Midbrain (tissue), 1 donor: ENCODE results near the gene SLN.

Experiments used
- DNase-seq: peaks from one replicate; lab custom pipeline; 2025; lab: John Stamatoyannopoulos, UW

SLN gene

DNA sequence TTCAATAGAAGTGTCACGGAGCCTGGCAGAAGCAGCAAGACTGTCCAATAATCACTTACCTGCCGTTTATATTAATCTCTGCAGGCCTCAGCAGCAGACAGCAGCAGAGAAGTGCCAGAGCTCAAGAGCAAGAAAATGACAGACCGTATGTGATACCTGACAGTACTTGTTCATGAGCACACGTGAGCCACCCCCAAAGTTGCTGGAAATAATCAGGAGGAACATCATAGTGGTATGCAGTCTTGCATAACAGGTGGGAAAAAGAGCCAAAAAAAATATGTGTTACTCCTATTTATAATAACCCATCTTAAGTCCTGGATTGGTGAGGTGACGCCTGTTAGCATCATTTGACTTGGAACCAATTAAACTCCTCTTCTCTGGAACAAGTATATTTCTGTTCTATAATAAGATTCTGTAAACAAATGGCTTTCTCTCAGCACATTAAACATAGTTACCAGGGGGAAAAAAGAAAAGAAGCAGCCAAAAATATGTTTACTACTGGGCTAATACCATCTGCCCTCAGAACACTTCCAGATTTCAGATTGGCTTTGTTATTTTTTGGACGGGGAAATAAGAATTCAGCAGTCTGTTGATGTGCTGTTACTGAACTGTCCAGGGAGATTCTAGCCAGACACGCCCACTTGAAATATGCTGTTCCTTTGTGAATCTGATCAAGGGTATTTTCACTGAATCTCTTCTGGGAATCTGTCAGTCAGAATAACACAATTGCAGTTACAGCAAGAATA, 7.9 kb upstream of the SLN start:
- no peak for DNase-seq

DNA sequence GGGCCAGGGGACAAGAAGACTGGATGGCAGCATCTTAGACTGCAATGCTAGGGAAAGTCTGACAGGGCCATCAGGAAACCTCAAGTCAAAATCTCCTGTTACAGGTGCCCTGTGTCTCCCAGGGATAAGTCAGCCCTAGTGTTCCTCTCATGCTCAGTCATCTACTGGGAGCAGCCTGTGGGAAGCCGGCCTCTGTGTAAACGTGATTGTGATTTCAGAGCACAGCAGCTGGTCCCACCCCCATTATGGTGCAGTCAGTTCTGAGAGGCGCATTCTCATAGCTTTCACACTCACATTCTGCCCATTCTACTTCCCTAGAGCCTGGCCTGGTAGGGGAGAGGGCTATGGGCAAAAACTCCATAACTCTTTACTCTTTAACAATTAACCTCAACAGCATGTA, 7.2 kb upstream of the SLN start:
- no peak for DNase-seq

DNA sequence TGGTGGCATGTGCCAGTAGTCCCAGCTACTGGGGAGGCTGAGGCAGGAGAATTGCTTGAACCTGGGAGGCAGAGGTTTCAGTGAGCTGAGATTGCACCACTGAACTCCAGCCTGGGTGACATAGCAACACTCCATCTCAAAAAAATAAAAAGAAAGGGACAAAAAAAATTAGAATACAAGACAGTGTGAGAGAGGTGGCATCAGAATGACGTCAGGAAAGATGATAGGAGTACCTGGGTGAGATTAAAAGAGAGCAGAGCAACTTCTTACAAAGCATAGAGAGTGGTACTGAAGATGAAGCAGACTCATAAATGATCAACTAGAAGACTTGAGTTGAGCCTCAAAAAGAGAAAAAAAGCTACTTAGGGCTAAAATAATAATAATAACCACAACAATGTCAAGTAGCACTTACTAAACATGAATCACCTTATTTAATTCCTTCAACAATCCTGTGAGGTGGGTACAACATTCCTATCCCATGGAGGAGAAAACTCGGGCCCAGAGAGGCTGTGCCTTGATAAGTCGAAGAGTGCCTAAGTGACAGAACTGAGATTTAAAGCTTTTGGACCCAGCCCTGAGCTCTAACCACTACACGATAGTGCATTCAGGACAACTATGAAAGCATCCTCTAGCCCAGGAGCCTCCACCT, 5.2 kb upstream of the SLN start:
- DNase-seq: no peak

DNA sequence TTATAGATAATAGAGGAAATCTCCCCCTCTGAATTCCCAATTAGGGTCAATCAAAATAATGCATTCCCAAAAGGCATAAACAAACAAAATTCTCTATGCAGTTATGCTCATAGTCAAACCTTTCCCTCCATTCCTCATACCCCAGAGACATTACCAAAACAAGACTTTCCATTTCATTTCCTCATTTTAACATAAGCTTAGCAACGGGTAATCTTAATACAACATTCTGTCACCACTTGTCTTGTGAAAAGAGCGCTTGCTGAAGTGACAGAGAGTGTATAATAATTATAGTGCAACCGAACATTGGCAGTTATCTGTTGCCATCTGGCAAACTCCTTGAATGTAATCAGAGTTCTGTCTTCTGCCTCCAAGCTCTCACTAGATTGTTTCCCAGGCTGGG, 1.2 kb upstream of the SLN start:
- no peak for DNase-seq

DNA sequence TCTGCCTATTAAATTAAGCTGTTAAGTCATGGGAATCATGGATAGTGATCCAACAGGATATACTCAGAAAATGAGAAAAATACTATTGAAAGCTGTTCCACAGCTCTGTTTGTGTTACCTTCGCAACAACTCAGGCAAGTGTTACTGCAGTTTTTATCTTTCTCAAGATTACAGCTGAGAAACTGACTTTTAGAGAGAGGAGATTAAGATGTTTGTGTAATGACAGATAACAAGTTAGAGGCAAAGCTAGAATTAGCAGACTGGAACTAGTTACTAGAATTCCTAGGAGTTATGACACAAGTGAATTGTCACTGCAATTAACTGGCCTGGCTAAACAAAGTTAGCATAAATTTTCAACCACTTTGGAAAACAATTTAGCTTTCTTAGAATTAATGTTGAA, 1.6 kb downstream of the SLN start:
- no peak for DNase-seq

DNA sequence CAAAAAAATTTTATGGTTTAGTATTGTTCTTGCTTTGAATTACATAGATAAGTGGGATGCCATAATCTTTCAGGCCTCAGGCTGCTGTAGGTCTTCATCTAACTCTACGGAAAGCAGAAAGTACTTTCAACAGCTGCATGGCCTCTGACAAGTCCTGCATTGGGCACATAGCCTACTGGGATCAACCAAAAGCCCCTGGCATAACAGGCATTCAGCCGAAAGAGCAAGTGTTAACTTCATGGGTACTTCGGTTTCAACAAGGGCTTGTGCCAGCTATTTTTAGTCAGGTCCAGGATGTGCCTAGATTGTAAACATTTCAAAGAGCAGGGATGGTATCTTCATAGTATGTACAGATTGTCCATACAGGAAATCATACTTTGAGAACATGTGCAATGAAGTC, 3.1 kb downstream of the SLN start:
- DNase-seq: no peak

DNA sequence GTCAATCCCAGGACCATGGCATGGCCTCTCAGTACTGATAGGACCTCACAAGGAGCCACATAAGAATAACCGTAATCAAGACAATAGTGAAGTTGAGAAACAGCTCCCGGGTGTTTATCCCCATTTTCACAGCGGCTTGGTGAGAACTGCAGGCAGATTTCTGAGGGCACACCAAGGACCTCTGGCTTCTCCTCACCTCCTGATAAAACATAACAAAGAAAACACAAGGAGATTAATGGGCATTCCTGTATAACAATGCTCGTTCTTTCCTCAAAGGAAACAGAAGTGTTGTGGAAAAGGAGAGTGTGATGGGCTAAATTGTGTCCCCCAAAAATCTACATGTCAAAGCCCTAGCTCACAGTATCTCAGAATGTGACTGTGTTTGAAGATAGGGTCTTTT, 4.0 kb downstream of the SLN start:
- no peak for DNase-seq

DNA sequence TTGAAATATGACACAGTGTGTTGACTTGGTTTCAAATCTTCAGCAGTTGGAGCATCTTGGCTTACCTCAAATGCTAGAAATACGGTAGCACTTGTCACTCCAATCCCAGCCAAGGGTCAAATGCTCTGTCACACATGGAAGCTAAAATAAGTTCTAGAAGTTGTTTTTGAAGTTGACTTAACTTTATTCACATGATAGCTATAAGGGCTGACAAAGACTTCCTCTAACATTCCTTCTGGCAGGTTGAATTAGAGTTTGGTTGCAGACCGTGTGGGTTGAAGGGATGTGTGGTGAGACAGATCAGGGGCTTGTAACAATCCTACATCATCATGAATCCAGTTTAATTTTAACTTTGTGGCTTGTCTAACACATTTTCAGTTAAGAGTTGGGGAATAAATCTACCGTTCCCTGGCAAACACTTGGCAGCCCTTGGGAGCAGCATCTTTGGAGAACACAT, 4.6 kb downstream of the SLN start:
- DNase-seq: no peak

DNA sequence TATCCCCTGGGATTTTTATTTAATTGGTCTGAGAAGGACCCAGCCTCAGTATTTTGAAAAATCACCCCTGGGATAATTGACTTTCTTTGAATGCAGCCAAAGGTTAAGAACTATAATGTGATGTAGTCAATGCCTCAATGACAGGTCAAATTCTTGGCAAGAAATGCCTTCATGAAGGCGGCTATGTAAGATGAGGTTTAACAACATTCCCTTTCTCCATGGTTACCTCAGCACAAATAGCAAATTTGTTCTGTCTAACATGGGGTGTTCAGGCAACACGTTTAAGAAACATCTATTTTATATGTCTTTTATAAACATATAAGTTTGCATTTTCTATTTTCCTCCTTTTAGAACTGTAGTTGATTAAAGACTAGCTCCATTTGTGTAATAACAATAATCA, 5.3 kb downstream of the SLN start:
- DNase-seq: no peak

DNA sequence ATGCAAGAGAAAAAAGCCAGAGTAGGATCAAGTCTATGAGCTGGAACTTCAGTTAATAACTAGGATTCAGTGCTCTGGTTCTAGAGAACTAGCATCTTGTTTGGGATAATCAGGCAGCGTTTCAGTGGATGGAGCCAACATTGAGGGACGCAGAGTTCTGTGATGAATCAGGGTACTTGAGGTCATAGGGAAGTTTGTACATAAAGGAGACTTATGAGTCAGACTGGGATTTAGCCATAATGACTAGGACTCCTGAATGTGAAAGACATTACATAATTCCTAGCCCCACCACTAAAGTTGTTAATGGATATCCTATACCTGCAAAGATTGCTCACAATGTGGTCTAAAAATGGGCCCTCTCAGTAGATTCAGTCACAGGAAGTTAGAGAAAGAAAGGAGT, 6.8 kb downstream of the SLN start:
- DNase-seq: no peak

DNA sequence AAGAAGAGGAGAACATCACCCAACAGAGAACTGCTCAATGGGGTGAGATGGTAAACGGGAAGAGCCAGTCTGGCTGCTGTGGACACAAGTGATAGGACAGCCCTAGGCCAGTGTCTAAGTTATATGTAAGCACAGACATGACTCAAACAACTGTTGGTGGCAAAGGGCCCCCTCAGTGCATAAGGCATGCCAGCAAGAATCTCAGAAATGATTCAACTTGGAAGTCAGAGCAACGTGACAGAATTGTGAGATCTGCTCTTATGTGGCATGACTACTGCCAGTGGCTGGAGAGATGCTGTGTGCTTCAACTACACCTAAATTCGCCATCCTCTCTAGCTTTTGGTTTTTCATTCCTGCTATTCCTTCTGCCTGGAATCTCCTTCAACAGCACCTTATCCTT, 7.4 kb downstream of the SLN start:
- no peak for DNase-seq

DNA sequence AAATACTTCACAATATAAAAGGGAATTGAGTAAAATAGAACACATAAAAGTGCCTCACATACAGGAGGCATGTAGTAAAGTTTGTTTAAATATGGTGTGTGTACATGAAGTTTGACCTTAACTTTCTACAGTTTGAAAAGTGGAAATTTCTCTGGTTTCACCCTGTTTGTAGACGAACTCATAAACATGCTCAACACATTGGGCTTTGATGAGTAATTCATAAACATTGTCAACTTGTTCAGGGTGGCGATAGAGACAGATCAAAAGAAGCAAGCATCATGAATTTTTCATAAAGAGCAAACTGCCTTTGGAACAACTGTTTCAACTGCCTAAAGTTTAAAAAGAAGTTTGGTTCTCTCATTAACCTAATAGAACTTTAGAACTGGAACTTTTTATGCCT, 9.1 kb downstream of the SLN start:
- no peak for DNase-seq

DNA sequence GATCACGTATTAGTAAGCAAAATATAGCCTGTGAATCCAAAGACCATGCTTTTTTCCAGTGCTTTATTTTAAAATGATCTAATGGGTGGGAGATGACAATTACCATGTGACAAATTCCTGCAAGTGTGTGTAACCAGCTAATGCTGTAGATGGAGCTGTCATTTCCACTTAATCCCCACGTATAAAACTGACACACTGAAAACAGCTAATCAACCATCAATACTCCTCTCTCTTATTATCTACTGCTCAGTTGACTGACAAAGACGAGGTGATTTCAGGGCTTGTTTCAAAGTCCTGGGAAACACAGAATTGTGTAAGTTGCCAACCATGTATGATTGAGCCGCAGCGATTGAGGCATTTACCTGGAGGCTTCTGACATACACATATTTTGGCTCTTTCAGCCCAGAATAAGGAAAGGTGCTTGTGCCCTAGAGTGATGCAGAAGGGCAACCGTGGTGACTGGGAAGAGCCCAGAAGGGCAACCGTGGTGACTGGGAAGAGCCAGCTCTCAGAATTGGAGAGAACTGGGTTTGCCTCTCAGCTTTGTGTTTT, 9.7 kb downstream of the SLN start:
- DNase-seq: no peak

DNA sequence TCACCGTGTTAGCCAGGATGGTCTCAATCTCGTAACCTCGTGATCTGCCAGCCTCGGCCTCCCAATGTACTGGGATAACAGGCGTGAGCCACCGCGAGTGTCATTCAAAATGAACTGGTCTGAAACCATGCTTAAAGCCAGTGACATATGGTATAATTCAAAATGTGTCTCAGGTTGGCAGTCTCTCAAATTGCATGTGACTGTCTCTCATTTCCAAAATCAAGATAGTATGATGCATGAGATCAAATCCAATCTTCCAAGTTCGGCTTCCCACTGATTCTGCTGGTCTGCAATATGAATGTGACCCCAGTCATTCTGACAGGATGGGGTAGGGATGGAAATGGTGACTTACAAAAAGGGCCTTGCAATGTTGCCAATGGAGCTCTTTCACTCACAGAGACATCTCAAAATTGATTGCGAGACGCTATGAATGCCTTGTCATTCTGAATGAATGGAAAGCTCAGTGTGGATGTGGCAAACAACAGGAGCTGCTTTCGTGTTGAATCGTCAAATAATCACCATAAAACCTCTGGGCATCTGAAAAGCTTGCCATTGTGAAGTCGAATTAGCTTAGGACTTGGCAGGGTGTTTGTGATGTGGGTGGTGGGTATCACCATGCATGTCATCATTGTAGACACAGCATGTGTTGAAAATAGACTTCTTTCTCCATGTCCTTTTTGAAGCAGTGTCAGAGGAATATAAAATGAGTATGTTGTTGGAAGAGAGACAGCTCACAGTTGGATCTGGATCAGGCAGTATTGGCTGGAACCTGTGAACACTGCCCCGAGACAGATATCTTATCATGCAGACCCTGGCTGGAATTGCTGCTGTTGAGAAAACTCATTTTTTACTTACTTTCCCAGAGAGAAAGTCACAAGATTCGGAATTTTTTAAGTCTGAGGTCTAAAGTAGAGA, 12.2 kb downstream of the SLN start:
- no peak for DNase-seq

DNA sequence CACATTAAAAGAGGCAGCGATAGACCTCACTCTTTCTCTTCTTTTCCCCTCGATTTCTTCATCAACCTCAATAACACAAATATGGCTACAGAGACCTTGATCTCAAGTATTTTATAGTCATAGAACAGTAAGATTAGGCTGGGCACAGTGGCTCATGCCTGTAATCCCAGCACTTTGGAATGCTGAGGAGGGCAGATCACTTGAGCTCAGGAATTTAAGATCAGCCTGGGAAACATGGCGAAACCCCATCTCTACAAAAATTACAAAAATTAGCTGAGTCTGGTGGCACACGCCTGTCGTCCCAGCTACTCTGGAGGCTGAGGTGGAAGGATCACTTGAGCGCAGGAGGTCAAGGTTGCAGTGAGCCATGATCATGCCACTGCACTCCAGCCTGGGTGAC, 14.6 kb downstream of the SLN start:
- no peak for DNase-seq

DNA sequence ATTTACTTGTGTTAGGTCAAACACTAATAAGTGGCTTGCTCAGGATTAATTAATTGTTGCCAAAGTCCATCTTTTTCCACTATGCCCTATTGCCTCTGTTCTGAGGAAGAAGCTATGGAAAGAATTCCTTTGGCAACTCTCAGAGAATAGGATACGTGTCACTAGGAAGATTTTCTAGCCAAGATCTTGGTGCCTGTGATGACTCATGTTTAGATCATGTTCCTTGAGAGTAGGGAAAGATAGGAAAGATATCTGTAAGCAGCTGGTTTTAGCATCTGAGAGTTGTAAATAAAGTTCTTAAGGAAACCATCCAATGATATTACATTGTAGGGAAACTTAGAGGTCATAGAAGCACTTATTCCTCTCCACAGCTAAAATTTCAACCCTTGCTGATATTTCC, 15.7 kb downstream of the SLN start:
- DNase-seq: no peak

DNA sequence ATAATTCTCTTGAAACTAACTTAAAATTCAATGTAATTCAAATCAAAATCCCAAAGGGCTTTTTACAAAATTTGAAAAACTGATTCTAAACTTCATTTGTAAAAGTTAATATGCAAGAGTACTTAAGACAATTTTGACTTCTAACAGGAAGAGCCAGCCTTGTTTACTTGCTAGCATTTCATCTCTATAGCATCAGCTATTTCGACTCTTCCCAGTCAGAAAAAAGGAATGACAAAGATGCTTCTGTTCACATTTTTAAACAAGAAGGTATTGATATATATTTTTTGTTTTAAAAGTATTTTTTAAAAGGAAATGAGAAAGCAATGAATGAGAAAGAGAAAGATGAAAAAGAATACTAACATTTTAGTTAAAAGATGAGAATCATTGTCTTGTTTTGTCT, 16.4 kb downstream of the SLN start:
- no peak for DNase-seq

DNA sequence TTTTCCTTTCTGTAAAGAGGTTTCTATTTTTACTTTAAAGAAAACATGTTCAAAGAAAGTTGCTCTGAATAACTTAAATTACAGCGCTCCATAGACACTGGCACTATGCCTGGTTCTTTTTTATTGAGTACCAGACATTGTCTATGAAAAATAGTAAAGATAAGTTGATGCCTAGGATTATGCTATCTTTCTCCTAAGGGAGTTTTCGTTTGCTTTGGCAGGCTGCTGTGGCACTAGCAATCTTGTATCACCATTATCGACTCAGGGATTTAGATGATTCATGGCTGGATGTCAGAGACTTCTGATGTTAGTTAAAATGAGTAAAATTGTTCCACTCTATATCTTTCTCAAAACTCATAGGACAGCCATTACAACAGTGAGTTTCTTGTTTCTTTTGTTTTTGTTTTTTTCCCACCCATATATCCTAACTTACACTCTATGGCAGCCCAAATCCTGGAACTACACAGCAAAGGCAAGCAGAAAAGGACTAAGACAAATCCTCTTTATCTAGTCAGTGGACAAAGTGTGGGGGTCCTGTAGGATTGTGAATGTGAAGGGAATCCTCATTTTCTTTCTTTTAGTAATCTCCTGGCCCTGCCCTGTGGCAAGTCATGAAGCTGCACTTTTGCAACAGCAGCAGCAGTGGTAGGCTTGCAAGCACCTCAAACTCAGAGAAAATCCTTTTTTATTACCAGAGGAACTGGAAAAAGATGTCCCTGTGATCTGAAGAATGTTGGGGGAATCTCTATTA, 20.7 kb downstream of the SLN start:
- DNase-seq: no peak

DNA sequence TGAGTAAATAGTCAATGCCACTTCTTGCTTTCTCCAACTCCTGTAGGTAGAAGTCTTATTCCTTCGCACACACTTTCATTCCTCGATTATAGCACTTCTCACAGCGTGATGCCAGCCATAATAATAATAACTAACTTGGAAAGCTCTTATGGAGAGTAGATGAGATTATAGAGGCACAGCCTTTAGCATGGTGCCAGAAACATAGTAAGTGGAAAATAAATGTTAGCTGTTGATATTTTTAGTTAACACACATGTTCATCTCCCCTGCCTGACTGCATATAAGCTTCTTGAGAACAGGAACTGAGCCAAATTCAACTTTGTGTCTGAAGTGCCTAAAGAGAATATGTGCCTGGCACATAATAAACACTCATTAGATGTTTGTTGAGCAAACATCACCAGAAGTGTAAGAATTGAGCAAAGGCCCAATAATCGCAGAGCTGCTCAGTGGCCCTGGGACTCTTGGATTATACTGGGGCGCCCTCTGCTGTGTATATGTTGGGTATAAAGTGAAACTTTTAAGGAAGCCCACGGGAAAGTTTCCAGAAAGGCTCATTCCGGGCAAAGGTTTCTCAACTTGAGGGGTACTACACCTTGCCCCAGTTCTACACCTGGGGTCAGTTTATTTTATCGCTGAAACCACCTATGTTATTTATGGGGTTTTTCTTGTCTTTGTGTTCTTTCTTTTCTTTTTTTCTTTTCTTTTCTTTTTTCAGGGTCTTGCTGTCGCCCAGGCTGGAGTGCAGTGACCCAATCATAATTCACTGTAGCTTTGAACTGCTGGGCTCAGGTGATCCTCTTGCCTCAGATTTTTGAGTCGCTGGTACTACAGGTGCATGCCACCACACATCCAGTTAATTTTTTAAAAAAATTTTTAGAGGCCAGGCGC, 22.3 kb downstream of the SLN start:
- DNase-seq: peak; percentile 84

DNA sequence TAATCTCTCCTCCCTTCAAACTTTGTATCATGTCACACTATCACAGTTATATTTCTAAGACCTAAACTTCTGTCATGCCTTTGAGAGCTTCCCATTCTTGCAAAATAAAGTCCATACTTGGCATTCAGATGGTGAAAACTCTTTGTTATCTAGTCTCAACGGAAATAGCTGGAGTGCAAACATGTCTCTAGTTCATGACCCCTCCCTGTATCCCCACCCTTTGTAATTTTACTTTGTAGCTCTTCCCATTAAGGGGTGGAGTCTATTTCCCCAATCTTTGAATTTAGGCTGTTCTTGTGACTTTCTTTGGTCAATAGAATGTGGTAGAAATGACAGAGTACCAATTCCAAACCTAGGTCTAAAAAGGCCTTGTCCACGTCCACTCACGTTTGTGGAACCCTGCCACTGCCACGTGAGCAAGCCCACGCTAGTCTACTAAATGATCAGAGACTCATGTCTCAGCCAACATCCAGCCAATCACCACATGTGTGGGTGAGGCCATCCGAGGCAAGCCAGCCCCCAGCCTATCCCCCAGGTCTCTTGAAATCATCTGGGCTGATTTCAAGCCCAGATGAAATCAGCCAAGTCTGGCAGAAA, 23.4 kb downstream of the SLN start:
- no peak for DNase-seq
